GM12878 (cell line): ENCODE results near the gene GLT1D1. TPM values are rescaled to one million over a fixed set of nuclear protein-coding genes. Genes with fewer than 3 reads are reported as not detected.
A peak's percentile ranks its signal among the peaks of the same experiment; 100 is the strongest.

Source experiments
- ATF2 ChIP-seq: IDR thresholded peaks from 2 replicates; pipeline ENCODE4 v1.6.1; 2012; ENCODE audit warnings: low read length, inconsistent platforms
- CHD2 ChIP-seq: IDR thresholded peaks from 2 replicates; pipeline ENCODE4 v1.6.1; 2011; ENCODE audit warnings: low read depth, low read length, improper control_type of control experiment, borderline replicate concordance
- CTCF ChIP-seq, 3 experiments: IDR thresholded peaks in 2 of 3; conservative IDR thresholded peaks in 1 of 3; 2 replicates each; pipeline ENCODE4 v1.5.1; 2011; ENCODE audit warnings: low read depth in 3 of 3, low read length in 3 of 3, mild to moderate bottlenecking in 3 of 3, control low read depth in 2 of 3, moderate library complexity in 2 of 3, inconsistent platforms in 1 of 3, mixed read lengths in 1 of 3; ENCODE audit not compliant: control insufficient read depth in 2 of 3, insufficient read depth in 1 of 3; ENCODE audit errors: extremely low read depth in 1 of 3
- CUX1 ChIP-seq: IDR thresholded peaks from 2 replicates; pipeline ENCODE4 v1.6.1; 2012; ENCODE audit warnings: improper control_type of control experiment, low read depth, low read length; ENCODE audit not compliant: insufficient replicate concordance
- ELK1 ChIP-seq: IDR thresholded peaks from 2 replicates; pipeline ENCODE4 v1.6.1; 2012; ENCODE audit warnings: low read depth, low read length, improper control_type of control experiment
- IKZF1 ChIP-seq: fragments of 450-650 bp; conservative IDR thresholded peaks from 2 replicates; pipeline ENCODE4 v1.6.1; 2017; ENCODE audit warnings: antibody characterized with exemption, mild to moderate bottlenecking
- IRF5 ChIP-seq: fragments of 450-650 bp; IDR thresholded peaks from 2 replicates; pipeline ENCODE4 v1.6.1; 2017; ENCODE audit warnings: borderline replicate concordance
- POLR2AphosphoS5 ChIP-seq: IDR thresholded peaks from 2 replicates; pipeline ENCODE4 v1.6.1; 2011; ENCODE audit warnings: mild to moderate bottlenecking, low read length, inconsistent platforms
- PRDM15 ChIP-seq: fragments of 450-650 bp; formaldehyde crosslinking; IDR thresholded peaks from 2 replicates; pipeline ENCODE4 v1.4.0; 2020; ENCODE audit warnings: mild to moderate bottlenecking, moderate library complexity
- SMAD1 ChIP-seq: fragments of 450-650 bp; IDR thresholded peaks from 2 replicates; pipeline ENCODE4 v1.6.1; 2018; ENCODE audit warnings: mild to moderate bottlenecking, low read depth; ENCODE audit not compliant: partially characterized antibody
- TCF12 ChIP-seq: IDR thresholded peaks from 2 replicates; pipeline ENCODE4 v1.6.1; 2011; ENCODE audit warnings: low read depth, mild to moderate bottlenecking, low read length
- YBX1 ChIP-seq: fragments of 450-650 bp; IDR thresholded peaks from 2 replicates; pipeline ENCODE4 v1.6.1; 2016; ENCODE audit warnings: antibody characterized with exemption
- ZBED1 ChIP-seq: IDR thresholded peaks from 2 replicates; pipeline ENCODE4 v1.6.1; 2016; ENCODE audit warnings: borderline replicate concordance
- polyA plus RNA-seq, 11 experiments: library from polyadenylated mRNA; depleted of rRNA in 4 of 11; unstranded in 6 of 11; stranded (reverse) in 5 of 11; fragments of >200 nt; fragmentation: Nextera tagmentation in 4 of 11; fragmentation: Illumina TruSeq in 1 of 11; extraction: Ambion mirVana in 4 of 11; extraction: Trizol in 1 of 11; gene quantifications; 1 replicate in 1 of 11; 2 replicates in 10 of 11; pipeline versions ENCODE4 v1.2.1 to v1.2.3, GENCODE V29; 2011 to 2016; ENCODE audit warnings: inconsistent platforms in 2 of 11, missing spikeins in 2 of 11, low read depth in 1 of 11
- total RNA-seq, 4 experiments: library from RNA; depleted of rRNA in 3 of 4; stranded (reverse); fragments of >200 nt in 3 of 4; fragmentation: Illumina TruSeq in 1 of 4; extraction: Trizol in 1 of 4; gene quantifications; 2 replicates each; pipeline versions ENCODE4 v1.2.1 to v1.2.3, GENCODE V29; 2013 to 2021

The GLT1D1 gene
- total and polyA plus RNA-seq, 10 of the 15 experiments (the other 5 are each of a cell fraction or from before 2014, with no cell fraction given): 0.42 to 62.8 (median 3.0) TPM

- TF ChIP-seq ELK1 (no peak), IKZF1 (peak; percentile 48), CUX1 (peak; percentile 83), ZBED1 (no peak; the same call in 1 of the 2 replicates), POLR2AphosphoS5 (peak; percentile 76; the same call in 1 of the 2 replicates), TCF12 (0 out of 2 replicates have a peak, but pooled peaks have one; percentile 35), PRDM15 (CRISPR knock-in tag) (0 out of 2 replicates have a peak, but pooled peaks have one; percentile 6), IRF5 (no peak), ATF2 (peak; percentile 24), CHD2 (no peak), YBX1 (no peak), SMAD1 (no peak), CTCF (IDR thresholded peaks at IDR 0.05 in 2 of 3, conservative IDR thresholded peaks at IDR 0.05 in 1 of 3; ENCODE audit: control insufficient read depth in 2 of 3, extremely low read depth in 1 of 3, insufficient read depth in 1 of 3, low read depth in 3 of 3, low read length in 3 of 3) (no peak)
Measured at GRCh38 chr12:128811806-128812205, 41.5 kb upstream of the GLT1D1 start (continued).
